ENCODE measurements around the gene TMEM40.
A peak's percentile ranks its signal among the peaks of the same experiment; 100 is the strongest.
"Not testable (repeated sequence)": the region's sequence is repeated elsewhere in the genome, so short reads cannot be mapped to it uniquely, and the experiment has no call there.

The TMEM40 gene

DNA sequence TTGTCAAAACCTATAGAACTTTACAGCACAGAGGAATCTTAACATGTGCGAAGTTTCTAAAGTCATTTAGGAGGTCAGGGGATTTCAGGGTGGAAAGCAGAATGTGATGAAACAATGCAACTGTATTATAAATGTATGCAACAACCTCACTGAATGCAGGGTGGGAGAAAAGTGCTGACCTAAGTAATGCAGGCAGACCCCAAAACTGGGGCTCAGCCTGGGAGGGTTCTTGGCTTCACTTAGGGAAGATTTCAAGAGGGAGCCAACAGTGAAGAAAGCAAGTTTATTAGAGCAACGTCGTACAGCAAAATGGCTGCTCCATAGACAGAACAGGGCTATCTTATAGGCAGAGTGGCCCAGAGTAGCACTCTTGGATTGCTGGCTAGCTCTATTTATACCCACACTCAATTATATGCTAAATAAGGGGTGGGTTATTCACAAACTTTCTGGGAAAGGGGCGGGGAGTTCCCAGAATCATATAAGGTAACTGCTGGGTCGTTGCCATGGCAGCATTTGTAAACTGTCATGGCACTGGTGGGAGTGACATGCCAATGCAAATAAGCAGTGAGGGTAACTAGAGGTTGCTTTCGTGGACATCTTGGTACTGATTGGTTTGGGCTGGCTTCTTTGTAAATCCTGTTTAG, 23.2 kb upstream of the TMEM40 start:
- DNase-seq: no peak
- intact Hi-C loops (cut with DNase I): no loop called here

DNA sequence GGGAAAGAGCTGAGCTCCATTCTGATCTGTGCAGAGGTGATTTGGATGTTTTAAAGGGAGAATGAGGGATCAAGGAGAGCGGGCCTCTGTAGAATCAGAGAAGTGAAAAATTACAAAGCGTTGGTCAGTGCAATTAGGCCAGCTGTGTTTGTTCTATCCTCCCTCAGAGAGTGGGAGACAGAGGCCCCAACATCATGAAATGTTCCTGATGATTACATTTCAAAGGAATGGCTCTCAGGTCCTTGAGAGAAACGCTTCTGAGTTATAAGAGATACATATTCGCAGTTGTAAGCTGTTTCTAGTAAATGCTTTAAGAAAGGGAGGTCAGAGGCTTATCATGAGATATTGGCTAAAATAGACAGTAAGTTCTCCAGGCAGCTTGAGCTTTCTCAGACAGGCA, 21.7 kb upstream of the TMEM40 start:
- intact Hi-C loops (cut with DNase I): no loop called here
- DNase-seq: no peak

DNA sequence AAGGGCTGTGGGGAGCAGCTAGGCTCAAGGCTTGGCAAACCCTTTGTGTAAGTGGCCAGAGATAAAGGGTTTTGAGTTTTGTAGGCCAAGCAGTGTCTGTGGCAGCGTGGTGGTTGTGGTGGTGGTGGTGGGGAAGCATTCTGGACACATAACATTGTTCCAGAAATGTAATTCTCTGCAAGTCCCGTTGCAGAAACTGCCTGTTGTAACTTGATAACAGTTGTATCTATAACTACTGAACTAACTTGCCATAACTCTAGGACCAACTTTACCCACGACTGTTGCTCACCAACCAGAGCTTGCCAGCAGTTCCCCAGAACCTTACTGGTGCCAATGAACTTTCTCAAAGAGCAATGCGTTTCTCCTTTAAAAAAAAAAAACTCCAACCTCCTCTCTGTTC, 18.1 kb upstream of the TMEM40 start:
- peak in 1 of 42 donors; percentile 9 for DNase-seq
- intact Hi-C loops (cut with DNase I): no loop called here

DNA sequence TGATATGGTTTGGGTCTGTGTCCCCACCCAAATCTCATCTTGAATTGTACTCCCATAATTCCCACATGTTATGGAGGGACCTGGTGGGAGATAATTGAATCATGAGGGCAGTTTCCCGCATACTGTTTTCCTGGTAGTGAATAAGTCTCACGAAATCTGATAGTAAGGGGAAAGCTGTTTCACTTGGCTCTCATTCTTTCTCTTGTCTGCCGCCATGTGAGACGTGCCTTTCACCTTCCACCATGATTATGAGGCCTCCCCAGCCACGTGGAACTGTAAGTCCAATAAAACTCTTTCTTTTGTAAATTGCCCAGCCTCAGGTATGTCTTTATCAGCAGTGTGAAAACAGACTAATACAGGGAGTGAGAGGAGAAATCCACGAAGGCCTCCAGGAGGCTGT, 16.9 kb upstream of the TMEM40 start:
- intact Hi-C loops (cut with DNase I); DNase-seq: not testable (repeated sequence)

DNA sequence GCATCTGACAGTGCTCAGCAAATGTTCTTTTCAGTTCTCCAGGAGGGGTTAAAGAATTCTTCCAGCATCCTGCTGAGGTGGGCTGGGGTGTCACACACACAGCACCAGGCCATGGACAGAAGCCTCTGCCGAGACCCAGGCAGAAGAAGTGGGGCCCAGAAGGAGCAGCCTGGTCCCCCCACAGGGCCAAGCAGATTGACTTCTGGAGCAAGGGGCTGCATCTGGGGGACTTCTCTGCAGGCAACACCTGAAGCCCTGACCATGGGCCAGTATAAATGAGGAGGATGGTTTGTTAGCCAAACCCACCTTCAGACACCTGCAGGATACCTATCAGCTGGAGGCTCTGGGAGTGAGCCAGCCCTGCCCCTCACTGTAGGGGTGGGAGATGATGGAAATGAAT, 16.2 kb upstream of the TMEM40 start:
- intact Hi-C loops (cut with DNase I): no loop called here
- DNase-seq: no peak

DNA sequence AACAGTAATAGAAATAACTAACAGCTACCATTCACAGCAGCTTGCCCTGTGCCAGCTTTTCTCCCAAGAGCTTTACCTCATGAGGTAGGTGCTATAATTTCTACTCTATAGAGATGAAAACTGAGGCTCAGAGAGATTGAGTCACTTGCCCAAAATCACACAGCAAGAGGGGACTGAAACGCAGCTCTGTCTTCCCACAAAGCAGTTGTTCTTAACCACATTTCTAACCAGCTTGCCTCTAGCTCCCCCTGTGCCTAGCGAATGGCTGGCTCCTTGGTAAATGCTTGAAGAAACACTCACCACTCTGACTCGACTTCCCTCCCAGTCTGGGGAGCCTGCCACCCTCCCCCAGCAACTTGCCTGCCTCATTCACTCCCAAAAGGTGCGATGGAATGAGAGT, 15.6 kb upstream of the TMEM40 start:
- intact Hi-C loops (cut with DNase I): no loop called here
- DNase-seq: peak in 1 of 42 donors; percentile 1

DNA sequence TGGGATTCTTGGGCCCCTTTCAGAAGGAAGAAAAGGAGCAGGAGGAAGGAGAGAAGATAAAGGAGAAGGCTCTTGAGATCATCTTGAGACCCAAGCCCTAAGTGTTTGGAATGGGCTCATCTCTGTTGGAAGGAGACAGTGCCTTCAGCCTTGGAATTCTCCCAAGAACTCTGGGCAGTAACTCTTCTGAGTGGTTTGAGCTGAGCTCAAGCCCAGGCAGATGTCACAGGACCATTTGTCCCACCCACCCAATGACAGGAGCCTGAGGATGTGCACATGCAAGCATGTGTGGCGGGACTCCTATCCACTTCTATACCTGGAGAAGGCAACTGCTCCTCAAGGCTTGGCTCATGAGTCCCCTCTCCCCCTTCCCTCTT, 14.6 kb upstream of the TMEM40 start:
- intact Hi-C loops (cut with DNase I): no loop called here

DNA sequence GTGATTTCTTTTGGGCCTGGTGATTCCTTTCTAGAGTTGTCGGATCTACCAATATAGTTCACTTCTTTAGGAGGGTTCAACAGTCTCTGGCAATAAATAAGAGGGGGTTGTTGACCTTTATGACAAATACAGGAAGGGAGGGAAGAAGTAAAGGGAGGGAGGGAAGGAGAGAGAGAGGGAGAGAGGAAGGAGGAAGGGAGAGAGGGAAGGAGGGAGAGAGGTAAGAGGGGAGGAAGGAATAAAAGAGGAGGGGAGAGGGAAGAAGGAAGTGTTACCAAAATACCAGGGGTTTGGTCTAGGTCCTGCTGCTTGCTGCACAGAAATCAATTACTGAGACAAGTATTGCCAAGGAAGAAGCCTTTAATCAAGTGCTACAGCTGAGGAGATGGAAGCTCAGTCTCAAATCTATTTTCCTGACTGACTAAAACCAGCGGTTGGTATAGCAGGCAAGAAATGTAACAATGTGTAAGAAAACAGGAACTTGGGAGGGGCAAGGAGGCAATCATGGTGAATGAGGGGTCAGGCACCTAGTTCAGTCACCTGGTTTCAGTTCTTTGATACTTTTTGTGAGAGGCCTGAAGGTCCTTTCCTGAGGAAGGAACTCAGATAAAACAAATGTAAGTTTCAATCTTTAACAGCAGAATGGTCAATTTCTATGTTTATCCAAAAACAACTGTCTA, 14.1 kb upstream of the TMEM40 start:
- DNase-seq: no peak
- intact Hi-C loops (cut with DNase I): no loop called here

More for the DNA sequence above, 14.6 kb upstream of the TMEM40 start:
- peak in 1 of 42 donors; percentile 5 for DNase-seq

DNA sequence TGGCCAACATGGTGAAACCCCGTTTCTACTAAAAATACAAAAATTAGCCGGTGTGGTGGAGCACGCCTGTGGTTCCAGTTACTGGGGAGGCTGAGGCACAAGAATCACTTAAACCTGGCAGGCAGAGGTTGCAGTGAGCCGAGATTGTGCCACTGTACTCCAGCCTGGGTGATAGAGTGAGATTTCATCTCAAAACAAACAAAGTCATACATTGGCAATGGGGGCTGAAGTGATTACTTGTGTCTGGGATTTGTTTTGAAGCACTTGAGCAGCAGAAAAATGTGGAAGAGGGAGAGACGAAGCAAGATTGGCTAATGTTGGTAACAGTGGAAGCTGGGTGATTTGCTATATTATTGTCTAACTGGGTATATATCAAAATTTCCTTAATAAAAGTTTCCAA, 13.4 kb upstream of the TMEM40 start:
- peak in 1 of 42 donors; percentile 1 for DNase-seq

DNA sequence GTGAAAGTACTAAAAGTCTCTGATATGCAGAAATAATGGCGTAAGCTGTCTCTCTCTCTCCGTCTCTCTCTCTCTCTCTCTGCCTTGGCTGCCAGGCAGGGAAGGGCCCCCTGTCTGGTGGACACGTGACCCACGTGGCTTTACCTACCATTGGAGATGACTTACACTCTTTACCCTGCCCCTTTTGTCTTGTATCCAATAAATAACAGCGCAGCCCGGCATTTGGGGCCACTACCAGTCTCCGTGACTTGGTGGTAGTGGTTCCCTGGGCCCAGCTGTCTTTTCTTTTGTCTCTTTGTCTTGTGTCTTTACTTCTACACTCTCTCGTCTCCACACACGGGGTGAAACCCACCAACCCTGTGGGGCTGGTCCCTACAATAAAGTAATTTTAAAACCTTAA, 12.2 kb upstream of the TMEM40 start:
- intact Hi-C loops (cut with DNase I): no loop called here
- peak in 1 of 42 donors; percentile 9 for DNase-seq

More for the DNA sequence above, 13.4 kb upstream of the TMEM40 start:
- intact Hi-C loops (cut with DNase I): no loop called here

DNA sequence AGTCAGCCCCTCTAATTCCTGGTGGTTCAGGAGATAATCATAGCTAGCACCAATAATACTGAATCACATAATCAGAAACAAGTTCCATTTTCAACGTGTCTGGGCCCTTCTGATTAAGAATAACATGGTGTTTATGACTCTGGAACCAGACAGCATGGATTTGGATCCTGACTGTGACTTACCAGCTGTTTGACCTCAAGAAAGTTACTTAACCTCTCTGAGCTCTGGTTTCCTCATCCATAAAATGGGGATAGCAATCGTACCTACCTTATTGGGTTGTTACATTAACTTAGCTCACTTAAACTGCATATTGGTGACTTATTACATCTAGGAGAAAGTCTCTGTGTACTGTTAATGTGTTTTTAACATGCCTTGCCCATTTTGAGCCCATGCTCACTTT, 10.7 kb upstream of the TMEM40 start:
- no peak for DNase-seq
- intact Hi-C loops (cut with DNase I): no loop called here

DNA sequence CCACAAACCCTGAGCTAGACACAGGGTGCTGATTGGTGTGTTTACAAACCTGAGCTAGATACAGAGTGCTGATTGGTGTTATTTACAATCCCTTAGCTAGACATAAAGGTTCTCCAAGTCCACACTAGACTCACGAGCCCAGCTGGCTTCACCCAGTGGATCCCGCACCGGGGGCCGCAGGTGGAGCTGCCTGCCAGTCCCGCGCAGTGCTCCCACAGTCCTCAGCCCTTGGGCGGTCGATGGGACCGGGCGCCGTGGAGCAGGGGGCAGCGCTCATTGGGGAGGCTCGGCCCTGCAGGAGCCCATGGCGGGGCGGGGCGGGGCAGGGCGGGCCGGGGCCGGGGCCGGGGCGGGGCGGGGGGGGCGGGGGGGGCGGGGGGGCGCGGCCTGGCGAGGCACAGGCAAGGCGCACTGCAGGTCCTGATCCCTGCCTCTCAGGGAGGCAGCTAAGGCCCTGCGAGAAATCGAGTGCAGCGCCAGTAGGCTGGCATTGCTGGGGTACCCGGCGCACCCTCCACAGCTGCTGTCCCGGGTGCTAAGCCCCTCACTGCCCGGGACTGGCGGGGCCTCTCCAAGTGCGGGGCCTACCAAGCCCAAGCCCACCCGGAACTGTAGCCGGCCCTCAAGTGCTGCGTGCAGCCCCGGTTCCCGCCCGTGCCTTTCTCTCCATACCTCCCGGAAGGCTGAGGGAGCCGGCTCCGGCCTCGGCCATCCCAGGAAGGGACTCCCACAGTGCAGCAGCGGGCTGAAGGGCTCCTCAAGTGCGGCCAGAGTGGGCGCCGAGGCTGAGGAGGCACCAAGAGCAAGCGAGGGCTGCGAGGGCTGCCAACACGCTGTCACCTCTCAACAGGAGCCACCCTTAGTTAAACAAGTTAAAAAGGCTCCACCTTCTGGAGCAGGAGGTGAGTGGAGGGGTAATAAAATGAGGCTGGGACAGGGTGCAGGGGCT, 9.8 kb upstream of the TMEM40 start:
- intact Hi-C loops (cut with DNase I): no loop called here

DNA sequence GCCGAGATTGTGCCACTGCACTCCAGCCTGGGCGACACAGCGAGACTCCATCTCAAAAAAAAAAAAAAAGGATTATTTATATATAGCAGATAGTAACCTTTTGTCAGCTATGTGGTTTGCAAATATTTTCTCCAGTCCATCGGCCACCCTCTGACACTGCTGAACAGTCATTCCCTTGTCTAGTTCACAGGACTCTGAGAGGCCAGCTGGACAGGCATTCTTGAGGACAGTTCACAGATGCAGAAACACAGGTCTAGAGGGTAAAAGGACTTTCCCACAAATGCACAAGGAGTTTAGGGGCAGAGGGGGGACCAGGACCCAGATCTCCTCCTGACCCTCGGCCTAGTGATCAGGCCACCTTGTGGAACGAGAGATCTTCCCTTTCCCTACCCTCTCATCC, 7.5 kb upstream of the TMEM40 start:
- DNase-seq: no peak
- intact Hi-C loops (cut with DNase I): no loop called here

More for the DNA sequence above, 9.8 kb upstream of the TMEM40 start:
- no peak for DNase-seq

DNA sequence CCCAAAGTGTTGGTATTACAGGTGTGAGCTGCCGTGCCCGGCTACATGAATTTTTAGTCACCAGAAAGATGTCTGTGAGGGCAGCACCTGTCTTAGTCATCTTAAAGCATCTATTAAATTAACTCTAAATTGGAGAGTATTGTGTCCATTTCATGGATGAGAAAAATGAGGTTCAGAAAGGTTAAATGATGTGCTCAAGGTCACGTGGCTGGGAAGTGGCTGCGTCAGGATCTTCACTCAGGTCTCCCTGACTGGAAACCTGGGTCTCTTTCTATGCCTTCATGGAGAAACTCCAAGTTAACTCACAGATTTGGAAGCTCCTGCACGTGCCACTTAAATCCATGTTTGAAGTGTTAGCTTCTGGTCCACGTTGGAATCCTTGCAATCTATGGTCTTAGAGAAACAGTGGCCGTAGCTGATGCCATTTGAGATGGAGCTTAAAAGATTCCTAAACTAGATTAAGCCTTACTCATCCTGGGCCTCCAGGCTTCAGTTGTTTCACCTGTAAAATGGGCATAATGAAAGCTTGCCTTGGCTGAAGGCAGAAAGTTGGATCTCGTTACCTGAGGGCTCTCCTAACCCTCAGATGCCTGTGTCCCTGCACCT, 5.2 kb upstream of the TMEM40 start:
- DNase-seq: no peak
- intact Hi-C loops (cut with DNase I): no loop called here

DNA sequence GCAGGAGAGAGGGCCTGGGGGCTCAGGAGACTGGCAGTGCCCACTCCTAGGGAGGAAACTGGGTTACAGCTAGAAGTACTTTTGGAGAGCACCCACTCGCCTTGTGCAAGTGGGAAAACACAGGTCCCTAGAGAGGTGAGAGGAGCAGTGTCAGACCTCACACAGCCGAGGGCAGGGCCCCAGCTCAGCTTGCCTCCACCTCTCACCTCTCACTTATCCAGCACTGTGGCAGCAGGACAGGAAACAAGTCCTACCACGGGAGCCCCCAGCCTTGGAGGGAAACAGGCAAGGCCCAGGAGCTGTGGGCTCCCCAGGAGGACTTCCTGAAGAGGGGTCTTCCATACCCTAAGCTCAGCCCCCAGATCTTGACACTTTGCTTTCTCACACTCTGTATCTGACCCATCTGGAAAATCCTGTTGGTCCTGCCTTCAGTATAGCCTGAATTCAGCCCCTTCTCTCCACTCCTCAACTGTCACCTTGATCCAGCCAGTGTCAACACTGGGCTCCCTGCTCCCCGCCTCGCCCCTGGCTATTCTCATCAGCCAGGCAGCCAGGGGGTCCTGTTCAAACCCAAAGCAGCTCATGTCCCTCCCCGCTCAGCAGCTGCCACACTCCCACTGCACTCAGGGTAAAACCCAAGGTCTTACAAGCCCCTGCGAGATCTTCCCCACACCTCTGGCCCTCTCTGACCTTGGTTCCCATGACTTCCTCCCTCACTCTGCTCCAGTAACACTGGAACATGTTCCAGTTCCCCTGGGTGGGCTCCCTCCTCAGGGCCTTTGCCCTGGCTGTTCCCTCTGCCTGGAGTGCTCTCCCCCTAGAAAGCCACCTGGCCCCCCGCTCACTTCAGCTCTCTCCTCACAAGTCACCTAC, 870 bp upstream of the TMEM40 start:
- no peak for DNase-seq
- intact Hi-C loops (cut with DNase I): no loop called here

DNA sequence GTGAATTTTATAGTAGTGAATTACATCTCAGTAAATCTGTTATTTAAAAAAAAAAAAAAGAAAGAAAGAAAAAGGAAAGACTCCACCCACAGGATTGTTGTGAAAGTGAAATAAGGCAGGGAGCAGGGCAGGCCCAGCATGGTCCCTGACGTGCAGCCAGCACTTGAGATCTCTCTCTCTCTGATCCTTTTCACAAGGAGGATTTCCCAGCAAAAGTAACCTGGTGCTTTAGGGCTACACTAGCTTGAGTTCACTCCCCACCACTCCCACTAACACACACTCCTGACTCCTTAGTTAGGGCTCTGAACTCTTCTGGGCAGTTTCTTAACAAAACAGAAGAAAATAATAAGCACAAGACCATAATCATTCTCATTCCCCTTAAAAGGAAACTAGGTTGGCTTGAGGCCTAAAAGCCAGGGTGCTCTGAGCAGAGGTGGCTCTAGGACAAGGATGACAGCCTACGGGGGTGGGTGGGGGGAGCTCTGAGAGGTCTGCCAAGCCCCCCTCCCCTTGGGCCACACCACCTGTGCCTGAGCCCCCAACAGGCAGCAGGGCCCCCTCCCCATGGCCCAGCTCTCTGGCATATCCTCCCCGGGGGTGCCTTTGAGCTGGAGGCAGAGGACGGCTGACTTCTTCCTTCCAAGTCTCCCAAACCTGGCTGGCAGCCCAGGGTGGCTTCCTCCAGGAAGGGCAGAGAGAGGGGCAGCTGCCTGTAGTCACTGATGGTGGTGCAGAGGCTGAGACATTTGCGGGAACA, 856 bp downstream of the TMEM40 start:
- intact Hi-C loops (cut with DNase I): no loop called here
- no peak for DNase-seq

DNA sequence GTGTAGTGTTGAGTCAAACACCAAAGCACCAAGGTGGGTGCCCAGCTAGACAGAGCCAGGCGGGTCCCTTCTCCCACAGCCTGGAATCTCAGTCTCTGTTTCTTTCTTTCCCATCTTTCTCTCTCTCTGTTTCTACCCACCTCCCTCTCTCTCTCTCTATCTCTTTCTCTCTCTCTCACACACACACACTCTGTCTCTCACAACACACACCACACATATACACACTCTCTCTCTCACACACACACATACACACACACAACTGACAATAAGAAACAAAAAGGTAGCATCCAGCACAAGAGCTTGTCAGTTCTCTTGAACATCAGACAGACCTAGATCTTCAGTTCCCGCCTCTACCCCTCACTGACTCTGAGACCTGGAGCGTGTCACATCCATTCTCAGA, 2.4 kb downstream of the TMEM40 start:
- intact Hi-C loops (cut with DNase I): no loop called here
- no peak for DNase-seq

DNA sequence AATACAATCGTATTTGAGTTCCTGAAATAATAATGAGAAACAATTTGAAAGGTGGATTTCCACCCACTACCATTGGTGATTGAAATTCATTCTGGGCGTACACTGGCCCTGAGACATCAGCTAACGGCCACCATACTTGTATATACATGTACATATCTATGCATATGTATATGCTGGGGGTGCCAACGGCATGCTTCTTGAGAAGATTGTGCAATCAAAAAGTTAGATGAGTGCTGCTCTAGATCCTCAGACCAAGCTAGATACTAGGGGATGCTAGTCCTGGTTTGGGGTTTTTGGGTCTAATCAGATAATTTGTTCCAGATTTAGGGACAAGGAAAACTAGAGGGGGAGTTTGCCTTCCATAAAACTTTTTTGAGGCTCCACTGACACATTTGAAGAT, 2.9 kb downstream of the TMEM40 start:
- intact Hi-C loops (cut with DNase I): no loop called here
- no peak for DNase-seq
